ENCODE measurements around the gene SCAPER. TPM values are rescaled to one million over a fixed set of nuclear protein-coding genes. Genes with fewer than 3 reads are reported as not detected.

SCAPER gene
- total RNA-seq, 1 experiment from 2014 or later, result 6.3 TPM

- no peaks in the 10 kb centered on the region for H3K9me2 ChIP-seq (replicated peaks; ENCODE audit: insufficient read depth, low read length)
- H2AFZ ChIP-seq (ENCODE audit: low read length), result no peak overlapping the region
- H3K4me1 ChIP-seq (ENCODE audit: low read length), result no peaks in the 10 kb centered on the region
- H3K9ac ChIP-seq (ENCODE audit: low read length), result no peak overlapping the region
- H3K79me2 ChIP-seq (ENCODE audit: low read length), result no peaks in the 10 kb centered on the region
- no peak overlapping the region for H3K27ac ChIP-seq (ENCODE audit: low read length)
- no peak for DNase-seq
- no peak overlapping the region for H3K4me3 ChIP-seq (ENCODE audit: low read length)
- H4K20me1 ChIP-seq (ENCODE audit: insufficient read depth, low read depth, low read length), result no peaks in the 10 kb centered on the region
- H3K4me2 ChIP-seq (ENCODE audit: low read depth, low read length, poor library complexity, severe bottlenecking), result no peak overlapping the region
- H3K27me3 ChIP-seq (ENCODE audit: low read length), result no peaks in the 10 kb centered on the region
- no peaks in the 10 kb centered on the region for H3K9me3 ChIP-seq (ENCODE audit: low read length)
- H3K36me3 ChIP-seq (ENCODE audit: insufficient read depth, low read length), result no peaks in the 10 kb centered on the region
These were observed 319.6 kb downstream of the SCAPER start for GRCh38 chr15:76585576-76585897.

GRCh38 chr15:76584868-76585575, 320.1 kb downstream of the SCAPER start:
- no peaks in the 10 kb centered on the region for H3K9me2 ChIP-seq (replicated peaks; ENCODE audit: insufficient read depth, low read length)
- no peak overlapping the region for H3K27ac ChIP-seq (ENCODE audit: low read length)
- no peaks in the 10 kb centered on the region for H4K20me1 ChIP-seq (ENCODE audit: insufficient read depth, low read depth, low read length)
- no peaks in the 10 kb centered on the region for H3K27me3 ChIP-seq (ENCODE audit: low read length)
- no peak overlapping the region for H2AFZ ChIP-seq (ENCODE audit: low read length)
- H3K79me2 ChIP-seq (ENCODE audit: low read length), result no peaks in the 10 kb centered on the region
- H3K4me2 ChIP-seq (ENCODE audit: low read depth, low read length, poor library complexity, severe bottlenecking), result no peak overlapping the region
- no peaks in the 10 kb centered on the region for H3K4me1 ChIP-seq (ENCODE audit: low read length)
- no peak for DNase-seq
- no peak overlapping the region for H3K9ac ChIP-seq (ENCODE audit: low read length)
- H3K36me3 ChIP-seq (ENCODE audit: insufficient read depth, low read length), result no peaks in the 10 kb centered on the region
- H3K4me3 ChIP-seq (ENCODE audit: low read length), result no peak overlapping the region
- H3K9me3 ChIP-seq (ENCODE audit: low read length), result no peaks in the 10 kb centered on the region

- H3K79me2 ChIP-seq (ENCODE audit: low read length), result no peaks in the 10 kb centered on the region
- H3K4me1 ChIP-seq (ENCODE audit: low read length), result no peaks in the 10 kb centered on the region
- no peak overlapping the region for H3K27ac ChIP-seq (ENCODE audit: low read length)
- no peaks in the 10 kb centered on the region for H3K27me3 ChIP-seq (ENCODE audit: low read length)
- no peak overlapping the region for H3K9ac ChIP-seq (ENCODE audit: low read length)
- no peak overlapping the region for H3K4me2 ChIP-seq (ENCODE audit: low read depth, low read length, poor library complexity, severe bottlenecking)
- H2AFZ ChIP-seq (ENCODE audit: low read length), result no peak overlapping the region
- no peaks in the 10 kb centered on the region for H3K9me2 ChIP-seq (replicated peaks; ENCODE audit: insufficient read depth, low read length)
- no peak for DNase-seq
- no peaks in the 10 kb centered on the region for H3K36me3 ChIP-seq (ENCODE audit: insufficient read depth, low read length)
- no peaks in the 10 kb centered on the region for H3K9me3 ChIP-seq (ENCODE audit: low read length)
- H3K4me3 ChIP-seq (ENCODE audit: low read length), result no peak overlapping the region
- no peaks in the 10 kb centered on the region for H4K20me1 ChIP-seq (ENCODE audit: insufficient read depth, low read depth, low read length)
These were observed 322.6 kb downstream of the SCAPER start for GRCh38 chr15:76582550-76582949.

- Histone ChIP-seq H3K4me2 (ENCODE audit: low read depth, low read length, poor library complexity, severe bottlenecking) (no peak overlapping the region), H3K4me3 (ENCODE audit: low read length) (no peak overlapping the region), H3K79me2 (ENCODE audit: low read length) (no peaks in the 10 kb centered on the region), H3K27ac (ENCODE audit: low read length) (no peak overlapping the region), H3K27me3 (ENCODE audit: low read length) (no peaks in the 10 kb centered on the region), H2AFZ (ENCODE audit: low read length) (no peak overlapping the region), H3K9ac (ENCODE audit: low read length) (no peak overlapping the region), H3K9me2 (replicated peaks; ENCODE audit: insufficient read depth, low read length) (no peaks in the 10 kb centered on the region), H3K9me3 (ENCODE audit: low read length) (no peaks in the 10 kb centered on the region), H3K36me3 (ENCODE audit: insufficient read depth, low read length) (no peaks in the 10 kb centered on the region), H4K20me1 (ENCODE audit: insufficient read depth, low read depth, low read length) (no peaks in the 10 kb centered on the region), H3K4me1 (ENCODE audit: low read length) (no peaks in the 10 kb centered on the region)
- no peak for DNase-seq
These were observed 327.1 kb downstream of the SCAPER start for GRCh38 chr15:76577879-76578512.

GRCh38 chr15:76576523-76577279, 328.4 kb downstream of the SCAPER start:
- no peaks in the 10 kb centered on the region for H3K79me2 ChIP-seq (ENCODE audit: low read length)
- no peak overlapping the region for H2AFZ ChIP-seq (ENCODE audit: low read length)
- no peaks in the 10 kb centered on the region for H3K4me1 ChIP-seq (ENCODE audit: low read length)
- H4K20me1 ChIP-seq (ENCODE audit: insufficient read depth, low read depth, low read length), result no peaks in the 10 kb centered on the region
- no peaks in the 10 kb centered on the region for H3K9me3 ChIP-seq (ENCODE audit: low read length)
- no peak overlapping the region for H3K27ac ChIP-seq (ENCODE audit: low read length)
- H3K4me3 ChIP-seq (ENCODE audit: low read length), result no peak overlapping the region
- no peaks in the 10 kb centered on the region for H3K9me2 ChIP-seq (replicated peaks; ENCODE audit: insufficient read depth, low read length)
- H3K9ac ChIP-seq (ENCODE audit: low read length), result no peak overlapping the region
- DNase-seq, result no peak
- no peak overlapping the region for H3K4me2 ChIP-seq (ENCODE audit: low read depth, low read length, poor library complexity, severe bottlenecking)
- no peaks in the 10 kb centered on the region for H3K36me3 ChIP-seq (ENCODE audit: insufficient read depth, low read length)
- H3K27me3 ChIP-seq (ENCODE audit: low read length), result no peaks in the 10 kb centered on the region

- no peaks in the 10 kb centered on the region for H3K79me2 ChIP-seq (ENCODE audit: low read length)
- no peaks in the 10 kb centered on the region for H3K9me3 ChIP-seq (ENCODE audit: low read length)
- no peaks in the 10 kb centered on the region for H3K4me1 ChIP-seq (ENCODE audit: low read length)
- H3K4me3 ChIP-seq (ENCODE audit: low read length), result no peak overlapping the region
- no peaks in the 10 kb centered on the region for H3K9me2 ChIP-seq (replicated peaks; ENCODE audit: insufficient read depth, low read length)
- DNase-seq, result no peak
- H3K9ac ChIP-seq (ENCODE audit: low read length), result no peak overlapping the region
- H3K27me3 ChIP-seq (ENCODE audit: low read length), result no peaks in the 10 kb centered on the region
- no peak overlapping the region for H3K27ac ChIP-seq (ENCODE audit: low read length)
- no peaks in the 10 kb centered on the region for H4K20me1 ChIP-seq (ENCODE audit: insufficient read depth, low read depth, low read length)
- H3K36me3 ChIP-seq (ENCODE audit: insufficient read depth, low read length), result no peaks in the 10 kb centered on the region
- H2AFZ ChIP-seq (ENCODE audit: low read length), result no peak overlapping the region
- H3K4me2 ChIP-seq (ENCODE audit: low read depth, low read length, poor library complexity, severe bottlenecking), result no peak overlapping the region
These were observed 329.5 kb downstream of the SCAPER start for GRCh38 chr15:76575679-76576078.

GRCh38 chr15:76575274-76575673, 329.9 kb downstream of the SCAPER start:
- Histone ChIP-seq H3K4me1 (ENCODE audit: low read length) (no peaks in the 10 kb centered on the region), H4K20me1 (ENCODE audit: insufficient read depth, low read depth, low read length) (no peaks in the 10 kb centered on the region), H3K9me2 (replicated peaks; ENCODE audit: insufficient read depth, low read length) (no peaks in the 10 kb centered on the region), H3K9ac (ENCODE audit: low read length) (no peak overlapping the region), H2AFZ (ENCODE audit: low read length) (no peak overlapping the region), H3K27me3 (ENCODE audit: low read length) (no peaks in the 10 kb centered on the region), H3K4me3 (ENCODE audit: low read length) (no peak overlapping the region), H3K79me2 (ENCODE audit: low read length) (no peaks in the 10 kb centered on the region), H3K36me3 (ENCODE audit: insufficient read depth, low read length) (no peaks in the 10 kb centered on the region), H3K27ac (ENCODE audit: low read length) (no peak overlapping the region), H3K4me2 (ENCODE audit: low read depth, low read length, poor library complexity, severe bottlenecking) (no peak overlapping the region), H3K9me3 (ENCODE audit: low read length) (no peaks in the 10 kb centered on the region)
- no peak for DNase-seq

GRCh38 chr15:76572983-76573314, 332.2 kb downstream of the SCAPER start:
- H3K36me3 ChIP-seq (ENCODE audit: insufficient read depth, low read length), result no peaks in the 10 kb centered on the region
- no peak overlapping the region for H3K27ac ChIP-seq (ENCODE audit: low read length)

More at GRCh38 chr15:76572983-76573314, 332.2 kb downstream of the SCAPER start:
- H2AFZ ChIP-seq (ENCODE audit: low read length), result no peak overlapping the region
- no peak overlapping the region for H3K9ac ChIP-seq (ENCODE audit: low read length)
- H3K27me3 ChIP-seq (ENCODE audit: low read length), result no peaks in the 10 kb centered on the region
- no peaks in the 10 kb centered on the region for H3K79me2 ChIP-seq (ENCODE audit: low read length)
- no peaks in the 10 kb centered on the region for H4K20me1 ChIP-seq (ENCODE audit: insufficient read depth, low read depth, low read length)
- no peaks in the 10 kb centered on the region for H3K9me2 ChIP-seq (replicated peaks; ENCODE audit: insufficient read depth, low read length)
- no peak overlapping the region for H3K4me2 ChIP-seq (ENCODE audit: low read depth, low read length, poor library complexity, severe bottlenecking)
- no peak for DNase-seq
- H3K4me1 ChIP-seq (ENCODE audit: low read length), result no peaks in the 10 kb centered on the region
- H3K4me3 ChIP-seq (ENCODE audit: low read length), result no peak overlapping the region
- no peaks in the 10 kb centered on the region for H3K9me3 ChIP-seq (ENCODE audit: low read length)
